Measurements from ENCODE around the gene CGNL1.
A peak's percentile ranks its signal among the peaks of the same experiment; 100 is the strongest.

CGNL1 gene

DNA sequence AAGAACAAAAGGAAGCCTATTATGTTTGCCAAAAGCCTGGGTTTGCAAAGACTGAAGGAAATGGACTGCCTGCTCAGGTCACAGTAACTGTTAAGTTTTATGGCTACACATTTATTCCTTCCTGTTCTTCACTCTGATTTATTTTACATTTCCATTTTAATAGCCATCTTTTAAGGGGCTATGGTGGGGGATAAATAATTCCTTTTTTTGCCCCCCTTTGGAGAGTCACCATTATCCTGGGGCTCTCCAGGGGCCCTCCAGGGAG is 161.9 kb downstream of the CGNL1 start:
- TF ChIP-seq, protein P1, sequence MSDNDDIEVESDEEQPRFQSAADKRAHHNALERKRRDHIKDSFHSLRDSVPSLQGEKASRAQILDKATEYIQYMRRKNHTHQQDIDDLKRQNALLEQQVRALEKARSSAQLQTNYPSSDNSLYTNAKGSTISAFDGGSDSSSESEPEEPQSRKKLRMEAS (IDR thresholded peaks at IDR 0.05), result no peak
- TF ChIP-seq EP300 (IDR thresholded peaks at IDR 0.05; ENCODE audit: borderline replicate concordance), result no peak
- TF ChIP-seq, protein P2, sequence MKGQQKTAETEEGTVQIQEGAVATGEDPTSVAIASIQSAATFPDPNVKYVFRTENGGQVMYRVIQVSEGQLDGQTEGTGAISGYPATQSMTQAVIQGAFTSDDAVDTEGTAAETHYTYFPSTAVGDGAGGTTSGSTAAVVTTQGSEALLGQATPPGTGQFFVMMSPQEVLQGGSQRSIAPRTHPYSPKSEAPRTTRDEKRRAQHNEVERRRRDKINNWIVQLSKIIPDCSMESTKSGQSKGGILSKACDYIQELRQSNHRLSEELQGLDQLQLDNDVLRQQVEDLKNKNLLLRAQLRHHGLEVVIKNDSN (IDR thresholded peaks at IDR 0.05), result no peak
- TF ChIP-seq RAD21 (IDR thresholded peaks at IDR 0.05; ENCODE audit: low read depth), result no peak
- TF ChIP-seq TEAD4 (IDR thresholded peaks at IDR 0.05), result no peak
- TF ChIP-seq YY1 (IDR thresholded peaks at IDR 0.05; ENCODE audit: low read depth), result no peak
- TF ChIP-seq, protein P3, sequence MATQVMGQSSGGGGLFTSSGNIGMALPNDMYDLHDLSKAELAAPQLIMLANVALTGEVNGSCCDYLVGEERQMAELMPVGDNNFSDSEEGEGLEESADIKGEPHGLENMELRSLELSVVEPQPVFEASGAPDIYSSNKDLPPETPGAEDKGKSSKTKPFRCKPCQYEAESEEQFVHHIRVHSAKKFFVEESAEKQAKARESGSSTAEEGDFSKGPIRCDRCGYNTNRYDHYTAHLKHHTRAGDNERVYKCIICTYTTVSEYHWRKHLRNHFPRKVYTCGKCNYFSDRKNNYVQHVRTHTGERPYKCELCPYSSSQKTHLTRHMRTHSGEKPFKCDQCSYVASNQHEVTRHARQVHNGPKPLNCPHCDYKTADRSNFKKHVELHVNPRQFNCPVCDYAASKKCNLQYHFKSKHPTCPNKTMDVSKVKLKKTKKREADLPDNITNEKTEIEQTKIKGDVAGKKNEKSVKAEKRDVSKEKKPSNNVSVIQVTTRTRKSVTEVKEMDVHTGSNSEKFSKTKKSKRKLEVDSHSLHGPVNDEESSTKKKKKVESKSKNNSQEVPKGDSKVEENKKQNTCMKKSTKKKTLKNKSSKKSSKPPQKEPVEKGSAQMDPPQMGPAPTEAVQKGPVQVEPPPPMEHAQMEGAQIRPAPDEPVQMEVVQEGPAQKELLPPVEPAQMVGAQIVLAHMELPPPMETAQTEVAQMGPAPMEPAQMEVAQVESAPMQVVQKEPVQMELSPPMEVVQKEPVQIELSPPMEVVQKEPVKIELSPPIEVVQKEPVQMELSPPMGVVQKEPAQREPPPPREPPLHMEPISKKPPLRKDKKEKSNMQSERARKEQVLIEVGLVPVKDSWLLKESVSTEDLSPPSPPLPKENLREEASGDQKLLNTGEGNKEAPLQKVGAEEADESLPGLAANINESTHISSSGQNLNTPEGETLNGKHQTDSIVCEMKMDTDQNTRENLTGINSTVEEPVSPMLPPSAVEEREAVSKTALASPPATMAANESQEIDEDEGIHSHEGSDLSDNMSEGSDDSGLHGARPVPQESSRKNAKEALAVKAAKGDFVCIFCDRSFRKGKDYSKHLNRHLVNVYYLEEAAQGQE (IDR thresholded peaks at IDR 0.05; ENCODE audit: low read depth), result no peak
- no peak for TF ChIP-seq TAF1 (IDR thresholded peaks at IDR 0.05; ENCODE audit: low read depth)
- no peak for TF ChIP-seq CEBPB (IDR thresholded peaks at IDR 0.05)
- no peak for TF ChIP-seq FOXM1 (IDR thresholded peaks at IDR 0.05; ENCODE audit: borderline replicate concordance, low read depth)
- no peak for TF ChIP-seq NFIC (IDR thresholded peaks at IDR 0.05)
- no peak for TF ChIP-seq ZBTB7A (IDR thresholded peaks at IDR 0.05; ENCODE audit: low read depth)
- no peak for TF ChIP-seq CREB1 (IDR thresholded peaks at IDR 0.05; ENCODE audit: low read depth)
- no peak for TF ChIP-seq EGR1 (IDR thresholded peaks at IDR 0.05)
- no peak for TF ChIP-seq TCF12 (IDR thresholded peaks at IDR 0.05; ENCODE audit: low read depth)

DNA sequence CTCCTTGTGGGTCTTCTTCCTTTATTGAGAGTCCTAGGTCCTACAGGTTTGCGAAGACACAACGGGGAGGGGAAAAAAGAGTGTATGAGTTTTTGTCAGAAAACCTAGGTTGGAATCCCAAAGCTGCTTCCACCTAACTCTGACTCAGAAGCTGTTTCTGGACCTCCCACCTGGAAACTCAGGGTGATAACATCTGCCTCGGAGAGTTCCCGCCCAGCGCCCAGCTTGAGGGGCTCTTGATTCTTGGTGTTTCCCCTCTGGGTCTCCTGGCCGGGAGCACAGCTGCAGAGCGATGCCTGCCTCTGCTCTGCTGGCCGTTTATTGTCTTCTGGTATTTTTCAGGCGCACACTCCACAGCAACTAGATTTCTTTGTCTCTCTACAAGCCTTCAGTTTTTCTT is 162.5 kb downstream of the CGNL1 start:
- TF ChIP-seq, protein P1 (IDR thresholded peaks at IDR 0.05), result no peak

DNA sequence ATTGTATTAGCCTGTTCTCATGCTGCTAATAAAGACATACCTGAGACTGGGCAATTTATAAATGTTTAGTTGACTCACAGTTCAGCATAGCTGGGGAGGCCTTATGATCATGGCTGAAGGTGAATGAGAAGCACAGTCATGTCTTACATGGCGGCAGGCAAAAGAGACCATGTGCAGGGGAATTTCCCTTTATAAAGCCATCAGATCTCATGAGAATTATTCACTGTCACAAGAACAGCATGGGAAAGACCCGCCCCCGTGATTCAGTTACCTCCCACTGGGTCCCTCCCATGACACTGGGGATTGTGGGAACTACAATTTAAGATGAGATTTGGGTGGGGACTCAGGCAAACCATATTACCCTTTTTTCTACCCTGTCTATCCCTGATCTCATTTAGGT is 163.9 kb downstream of the CGNL1 start:
- TF ChIP-seq CREB1 (IDR thresholded peaks at IDR 0.05; ENCODE audit: low read depth), result no peak

DNA sequence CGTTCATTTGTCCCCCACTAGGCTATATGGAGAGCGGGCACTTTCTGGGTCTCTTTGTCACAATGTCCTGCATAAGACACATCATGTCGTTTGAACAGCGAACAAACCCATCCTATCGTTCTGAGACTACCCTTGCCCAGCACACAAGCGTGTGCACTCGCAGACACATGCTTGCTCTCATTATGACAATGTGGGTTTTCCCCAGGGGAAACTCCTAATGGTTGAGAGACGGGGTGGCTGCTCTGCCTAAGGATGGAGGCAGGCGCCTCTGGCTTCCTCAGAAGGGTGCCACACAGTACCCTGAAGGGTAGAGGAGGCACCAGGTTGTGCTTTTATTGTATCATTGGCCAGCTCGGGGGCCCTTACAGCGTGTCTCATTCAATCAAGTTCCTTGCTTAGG is 164.4 kb downstream of the CGNL1 start:
- TF ChIP-seq YY1 (IDR thresholded peaks at IDR 0.05; ENCODE audit: low read depth), result no peak
- TF ChIP-seq FOXM1 (IDR thresholded peaks at IDR 0.05; ENCODE audit: borderline replicate concordance, low read depth), result no peak
- no peak for TF ChIP-seq RAD21 (IDR thresholded peaks at IDR 0.05; ENCODE audit: low read depth)
- TF ChIP-seq CEBPB (IDR thresholded peaks at IDR 0.05), result no peak
- TF ChIP-seq TAF1 (IDR thresholded peaks at IDR 0.05; ENCODE audit: low read depth), result no peak
- TF ChIP-seq EP300 (IDR thresholded peaks at IDR 0.05; ENCODE audit: borderline replicate concordance), result no peak
- TF ChIP-seq, protein P2 (IDR thresholded peaks at IDR 0.05), result no peak
- no peak for TF ChIP-seq TEAD4 (IDR thresholded peaks at IDR 0.05)

DNA sequence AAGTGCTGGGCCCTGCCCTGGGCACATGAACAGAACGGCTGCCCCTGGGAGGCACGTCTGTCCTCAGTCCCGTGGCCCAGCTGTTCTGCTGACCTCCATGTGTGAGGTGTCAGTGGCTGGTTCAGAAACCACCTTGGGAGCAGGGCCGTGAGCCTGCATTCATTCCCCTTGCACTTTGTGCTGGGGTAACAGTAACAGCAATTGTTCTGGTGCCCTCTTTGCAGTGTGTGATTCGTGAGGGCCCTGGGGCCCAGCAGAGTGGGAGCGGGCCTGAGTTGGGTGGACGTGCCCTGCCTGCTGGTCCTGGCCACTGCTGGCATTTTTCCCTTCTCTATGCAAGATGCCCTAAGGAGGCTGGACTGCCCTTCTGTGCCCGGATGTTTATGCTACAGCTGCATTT is 165.0 kb downstream of the CGNL1 start:
- TF ChIP-seq EP300 (IDR thresholded peaks at IDR 0.05; ENCODE audit: borderline replicate concordance), result no peak
- no peak for TF ChIP-seq NFIC (IDR thresholded peaks at IDR 0.05)
- TF ChIP-seq CEBPB (IDR thresholded peaks at IDR 0.05), result no peak
- TF ChIP-seq CREB1 (IDR thresholded peaks at IDR 0.05; ENCODE audit: low read depth), result no peak
- TF ChIP-seq ZBTB7A (IDR thresholded peaks at IDR 0.05; ENCODE audit: low read depth), result no peak
- no peak for TF ChIP-seq TEAD4 (IDR thresholded peaks at IDR 0.05)
- TF ChIP-seq, protein P3 (IDR thresholded peaks at IDR 0.05; ENCODE audit: low read depth), result no peak
- TF ChIP-seq, protein P2 (IDR thresholded peaks at IDR 0.05), result no peak
- TF ChIP-seq RAD21 (IDR thresholded peaks at IDR 0.05; ENCODE audit: low read depth), result no peak
- TF ChIP-seq, protein P1 (IDR thresholded peaks at IDR 0.05), result no peak
- TF ChIP-seq FOXM1 (IDR thresholded peaks at IDR 0.05; ENCODE audit: borderline replicate concordance, low read depth), result no peak
- no peak for TF ChIP-seq TCF12 (IDR thresholded peaks at IDR 0.05; ENCODE audit: low read depth)
- TF ChIP-seq YY1 (IDR thresholded peaks at IDR 0.05; ENCODE audit: low read depth), result no peak

DNA sequence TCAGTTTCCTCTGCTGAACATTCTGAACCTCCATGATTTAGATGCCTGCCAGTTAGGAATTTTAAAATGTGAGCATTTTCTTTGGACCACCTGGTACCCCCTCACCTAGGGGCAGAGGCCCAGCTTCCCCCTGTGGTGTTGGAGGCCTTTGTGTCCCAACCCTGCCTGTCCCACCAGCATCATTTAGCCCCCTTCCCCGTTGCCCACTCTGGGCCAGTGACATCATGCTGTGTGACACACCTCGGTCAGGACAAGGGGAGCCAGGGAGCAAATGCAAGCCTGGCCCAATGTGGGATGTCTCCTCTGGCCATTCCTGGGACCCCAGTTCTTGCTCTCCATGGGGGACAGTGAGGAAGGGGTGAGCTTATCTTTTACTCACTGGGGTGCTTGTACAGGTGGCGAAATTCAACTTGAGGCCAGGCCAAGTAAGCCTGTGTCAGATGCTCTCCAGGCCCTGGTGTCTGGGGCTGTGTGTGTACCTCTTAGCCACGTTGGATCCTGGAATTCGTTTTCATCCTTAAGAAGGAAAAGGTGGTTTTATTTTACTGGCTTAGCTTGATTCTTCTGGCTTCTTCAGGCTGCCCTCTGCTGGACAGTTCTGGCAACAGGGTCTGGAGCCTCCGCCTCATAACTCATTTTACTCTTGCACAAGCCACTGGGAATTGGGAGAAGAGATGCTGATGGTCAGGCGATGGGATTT is 165.7 kb downstream of the CGNL1 start:
- TF ChIP-seq TCF12 (IDR thresholded peaks at IDR 0.05; ENCODE audit: low read depth) (no peak), EP300 (IDR thresholded peaks at IDR 0.05; ENCODE audit: borderline replicate concordance) (no peak), TAF1 (IDR thresholded peaks at IDR 0.05; ENCODE audit: low read depth) (no peak), CEBPB (IDR thresholded peaks at IDR 0.05) (peak; percentile 71; the same call in 1 of the 2 replicates), RAD21 (IDR thresholded peaks at IDR 0.05; ENCODE audit: low read depth) (peak; percentile 71)
